Natural killer cell treated with Interleukin-12 subunit alpha and Interleukin-12 subunit beta and Interleukin-15 and Interleukin-18, amount 100 ng/mL, for 72 hours (primary cell): ENCODE measurements around the gene SIK1. TPM values are rescaled to one million over a fixed set of nuclear protein-coding genes. Genes with fewer than 3 reads are reported as not detected.
"Not testable (repeated sequence)": the region's sequence is repeated elsewhere in the genome, so short reads cannot be mapped to it uniquely, and the experiment has no call there.

ENCODE experiments used
- ATAC-seq, 2 donors: fragments of 150-1000 bp; cut with Tn5 transposase in 1 of 2; sonication (Bioruptor Pico), chemical (Tn5 transposase) in 1 of 2; 2 replicates each; pipeline ENCODE4 v1.10.0; 2021
- DNase-seq: peaks from one replicate; pipeline ENCODE4 v3.0.0; 2022; ENCODE audit warnings: low spot score
- H3K27ac Mint-ChIP-seq, 2 donors: 1 replicate in 1 of 2; 2 replicates in 1 of 2; pipeline ENCODE4 v1.8.0; 2022; ENCODE audit warnings: mixed read lengths in 2 of 2, mild to moderate bottlenecking in 1 of 2, moderate library complexity in 1 of 2
- H3K27me3 Mint-ChIP-seq, 2 donors: 1 replicate in 1 of 2; 2 replicates in 1 of 2; pipeline ENCODE4 v1.8.0; 2022; ENCODE audit warnings: mixed read lengths in 2 of 2
- H3K36me3 Mint-ChIP-seq: one replicate; pipeline ENCODE4 v1.8.0; 2022; ENCODE audit warnings: mixed read lengths
- H3K4me1 Mint-ChIP-seq, 2 donors: 1 replicate in 1 of 2; 2 replicates in 1 of 2; pipeline ENCODE4 v1.8.0; 2022; ENCODE audit warnings: low read depth in 2 of 2, mixed read lengths in 2 of 2, mild to moderate bottlenecking in 1 of 2
- H3K4me3 Mint-ChIP-seq: one replicate; pipeline ENCODE4 v1.8.0; 2022; ENCODE audit warnings: mixed read lengths
- H3K9me3 Mint-ChIP-seq: 2 replicates; pipeline ENCODE4 v1.8.0; 2022; ENCODE audit warnings: mixed read lengths
- total RNA-seq, 2 donors: library from RNA; stranded (reverse); gene quantifications; one replicate each; pipeline ENCODE4 v1.2.3, GENCODE V29; 2022

Gene SIK1
- total RNA-seq, 2 donors from 2014 or later = 2.6 to 16.0 TPM

- not testable (repeated sequence) for ATAC-seq, H3K36me3 Mint-ChIP-seq, H3K4me1 Mint-ChIP-seq, DNase-seq, H3K27me3 Mint-ChIP-seq, H3K27ac Mint-ChIP-seq, H3K9me3 Mint-ChIP-seq, H3K4me3 Mint-ChIP-seq
Observed at GRCh38 chr21:43450287-43450686, 23.4 kb upstream of the SIK1 start.

GRCh38 chr21:43447353-43447977 is 20.5 kb upstream of the SIK1 start:
- H3K27ac Mint-ChIP-seq, H3K36me3 Mint-ChIP-seq, ATAC-seq, H3K4me1 Mint-ChIP-seq, H3K27me3 Mint-ChIP-seq, DNase-seq, H3K9me3 Mint-ChIP-seq, H3K4me3 Mint-ChIP-seq: not testable (repeated sequence)

GRCh38 chr21:43446277-43446932 is 19.5 kb upstream of the SIK1 start:
- not testable (repeated sequence) for H3K9me3 Mint-ChIP-seq, H3K4me3 Mint-ChIP-seq, H3K36me3 Mint-ChIP-seq, H3K4me1 Mint-ChIP-seq, ATAC-seq, H3K27ac Mint-ChIP-seq, DNase-seq, H3K27me3 Mint-ChIP-seq

DNA sequence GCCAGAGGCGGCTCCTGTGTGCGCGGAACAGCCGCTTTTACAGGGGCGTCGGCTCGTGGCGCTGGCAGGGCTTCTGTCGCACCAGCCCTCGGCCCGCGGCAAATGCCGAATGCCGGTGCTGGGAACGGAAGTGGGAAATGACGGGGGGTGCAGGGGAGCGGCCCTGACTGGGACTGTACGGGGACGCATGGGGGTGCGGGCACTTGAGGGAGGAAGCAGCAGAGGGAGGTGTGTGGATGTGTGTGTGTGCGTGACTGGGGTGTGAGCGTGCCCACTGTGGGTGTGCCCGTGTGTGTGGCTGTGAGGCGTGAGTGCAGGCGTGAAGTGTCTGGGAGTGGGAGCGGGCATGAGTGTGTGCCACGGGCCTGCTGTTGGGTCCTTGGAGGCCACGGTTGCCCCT is 17.6 kb upstream of the SIK1 start:
- not testable (repeated sequence) for H3K36me3 Mint-ChIP-seq, H3K4me3 Mint-ChIP-seq, H3K27me3 Mint-ChIP-seq, DNase-seq, H3K9me3 Mint-ChIP-seq, H3K27ac Mint-ChIP-seq, H3K4me1 Mint-ChIP-seq
- ATAC-seq = peak in 1 of 2 donors; percentile 42

DNA sequence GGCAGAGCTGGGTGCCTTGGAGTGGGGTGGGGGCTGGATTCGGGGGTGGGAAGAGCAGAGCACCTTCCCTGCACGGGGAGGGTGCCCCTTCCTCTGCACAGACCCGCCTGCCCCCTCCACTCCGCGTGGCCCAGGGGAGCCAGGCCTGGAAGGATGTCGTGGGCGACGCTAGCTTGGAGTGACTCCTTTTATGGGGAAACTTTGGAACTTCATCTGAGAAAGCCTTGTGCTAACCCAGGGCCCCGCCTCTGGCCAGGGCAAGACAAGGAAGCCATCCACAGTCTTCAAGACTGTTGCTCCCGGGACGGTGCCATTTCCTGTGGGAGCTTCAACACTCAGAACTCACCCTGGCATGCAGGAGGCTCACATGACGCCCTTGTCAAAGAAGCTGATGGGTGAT is 15.6 kb upstream of the SIK1 start:
- not testable (repeated sequence) for H3K4me1 Mint-ChIP-seq, H3K27ac Mint-ChIP-seq, ATAC-seq, H3K36me3 Mint-ChIP-seq, H3K27me3 Mint-ChIP-seq, DNase-seq, H3K4me3 Mint-ChIP-seq, H3K9me3 Mint-ChIP-seq

DNA sequence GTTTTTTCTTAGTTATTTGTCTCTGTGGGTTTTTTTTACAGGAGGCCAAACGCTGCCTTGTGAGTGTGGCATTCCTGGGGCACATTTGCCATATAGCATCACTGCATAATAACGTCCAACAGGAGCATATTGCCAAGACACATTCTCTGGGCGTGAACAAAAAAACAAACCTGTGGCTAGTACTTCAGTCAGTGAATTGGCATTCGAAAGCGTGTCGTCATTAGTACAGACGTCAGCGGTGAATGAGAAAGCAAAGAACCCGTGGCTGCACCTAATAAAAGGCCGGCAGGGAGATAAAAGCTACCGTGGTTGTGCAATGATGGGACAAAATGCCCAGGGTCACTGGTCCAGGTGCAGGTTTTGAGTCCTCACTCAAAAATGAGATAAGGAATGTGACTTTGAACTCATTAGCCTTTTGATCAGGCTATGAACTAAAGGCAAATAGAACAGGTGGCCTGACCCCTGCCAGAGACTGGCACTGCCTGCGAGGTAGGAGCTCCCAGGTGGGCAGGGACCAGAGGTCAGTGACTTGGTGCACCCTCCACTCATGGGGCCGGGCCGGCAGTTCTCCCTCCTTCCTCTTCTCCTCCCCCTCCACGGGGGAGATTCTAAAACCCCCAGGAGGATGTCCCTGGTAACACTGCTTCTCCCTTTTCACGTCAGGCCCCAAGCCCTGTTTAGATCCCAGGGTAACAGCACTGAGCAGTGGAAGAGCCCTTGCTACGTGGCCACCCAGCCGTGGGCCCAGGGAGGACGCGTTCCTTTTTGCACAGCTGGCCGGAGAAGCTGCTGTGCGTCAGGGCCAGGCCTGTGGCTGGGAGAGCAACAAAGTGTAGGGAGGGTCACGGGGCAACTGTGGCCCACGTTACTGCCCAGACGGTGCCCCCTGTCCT is 14.2 kb upstream of the SIK1 start:
- H3K9me3 Mint-ChIP-seq, H3K36me3 Mint-ChIP-seq, H3K27me3 Mint-ChIP-seq, DNase-seq, H3K4me3 Mint-ChIP-seq, ATAC-seq, H3K27ac Mint-ChIP-seq, H3K4me1 Mint-ChIP-seq: not testable (repeated sequence)

DNA sequence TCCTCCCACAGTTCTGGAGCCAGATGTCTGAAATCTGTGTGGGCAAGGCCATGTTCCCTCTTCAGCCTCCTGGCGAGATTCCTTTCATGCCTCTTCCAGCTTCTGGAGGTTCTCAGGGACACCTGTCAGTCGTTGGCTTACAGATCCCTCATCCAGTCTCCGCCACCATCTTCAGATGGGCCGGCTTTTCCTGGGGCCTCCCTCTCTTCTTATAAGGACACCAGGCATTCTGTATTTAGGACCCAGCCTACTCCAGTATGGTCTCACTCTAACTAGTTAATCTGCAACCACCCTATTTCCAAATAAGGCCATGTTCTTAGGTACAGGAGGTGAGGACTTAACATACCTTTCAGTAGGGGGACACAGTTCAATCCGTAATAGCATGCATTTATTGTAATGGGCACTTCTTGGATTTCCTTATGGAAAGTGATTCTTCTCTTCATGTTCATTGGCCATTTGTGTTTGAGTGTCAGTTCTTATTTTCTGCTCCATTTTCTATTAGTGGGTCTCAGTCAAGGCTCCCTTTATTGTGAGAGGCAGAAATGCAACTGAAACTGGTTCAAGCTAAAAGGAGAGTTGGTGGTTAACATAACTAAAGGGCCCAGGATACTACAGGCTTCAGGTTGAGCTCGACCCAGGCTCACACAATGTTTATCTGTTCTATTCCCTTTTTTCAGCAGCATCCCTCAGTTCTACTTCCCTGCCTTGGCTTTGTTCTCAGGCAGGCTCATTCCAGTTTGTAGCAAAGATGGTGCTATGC is 12.6 kb upstream of the SIK1 start:
- H3K9me3 Mint-ChIP-seq, H3K4me1 Mint-ChIP-seq, H3K27me3 Mint-ChIP-seq, ATAC-seq, H3K4me3 Mint-ChIP-seq, H3K36me3 Mint-ChIP-seq, DNase-seq, H3K27ac Mint-ChIP-seq: not testable (repeated sequence)

GRCh38 chr21:43436272-43436671 is 9.3 kb upstream of the SIK1 start:
- not testable (repeated sequence) for H3K27me3 Mint-ChIP-seq, H3K27ac Mint-ChIP-seq, DNase-seq, ATAC-seq, H3K36me3 Mint-ChIP-seq, H3K9me3 Mint-ChIP-seq, H3K4me3 Mint-ChIP-seq, H3K4me1 Mint-ChIP-seq

- H3K9me3 Mint-ChIP-seq, DNase-seq, H3K27ac Mint-ChIP-seq, H3K36me3 Mint-ChIP-seq, H3K27me3 Mint-ChIP-seq, H3K4me3 Mint-ChIP-seq, H3K4me1 Mint-ChIP-seq: not testable (repeated sequence)
- peak in 1 of 2 donors; percentile 48 for ATAC-seq
Observed at GRCh38 chr21:43433340-43434136, 6.6 kb upstream of the SIK1 start.

DNA sequence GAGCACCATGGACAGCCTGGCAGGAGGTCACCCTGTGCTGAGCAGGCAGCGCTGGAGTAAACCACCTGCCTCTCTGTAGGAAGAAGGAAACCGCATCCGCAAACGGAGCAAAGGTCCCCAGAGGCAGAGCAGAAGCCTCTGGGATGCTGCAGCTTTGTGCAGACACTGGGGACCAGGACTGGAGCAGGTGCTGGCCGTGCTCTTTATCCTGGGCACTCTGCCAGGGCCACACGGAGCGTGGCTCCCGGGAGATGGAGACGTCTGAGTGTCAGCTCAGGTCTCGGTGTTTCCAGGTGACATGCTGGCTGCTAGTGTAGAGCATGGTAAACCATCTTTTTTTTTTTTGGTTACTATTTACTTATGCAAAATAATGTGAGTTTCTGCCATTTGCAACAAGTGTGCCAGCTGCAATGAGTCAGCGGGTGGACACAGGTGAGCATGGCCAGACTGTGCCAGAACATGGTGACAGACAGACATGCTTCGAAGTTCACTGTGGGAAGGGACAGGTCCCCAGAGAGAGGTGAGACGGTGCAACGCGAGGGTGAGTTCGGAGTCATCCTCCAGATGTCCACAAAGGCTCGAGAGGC is 4.0 kb upstream of the SIK1 start:
- H3K4me3 Mint-ChIP-seq, H3K9me3 Mint-ChIP-seq, H3K27ac Mint-ChIP-seq, DNase-seq, H3K36me3 Mint-ChIP-seq, H3K27me3 Mint-ChIP-seq, ATAC-seq, H3K4me1 Mint-ChIP-seq: not testable (repeated sequence)

DNA sequence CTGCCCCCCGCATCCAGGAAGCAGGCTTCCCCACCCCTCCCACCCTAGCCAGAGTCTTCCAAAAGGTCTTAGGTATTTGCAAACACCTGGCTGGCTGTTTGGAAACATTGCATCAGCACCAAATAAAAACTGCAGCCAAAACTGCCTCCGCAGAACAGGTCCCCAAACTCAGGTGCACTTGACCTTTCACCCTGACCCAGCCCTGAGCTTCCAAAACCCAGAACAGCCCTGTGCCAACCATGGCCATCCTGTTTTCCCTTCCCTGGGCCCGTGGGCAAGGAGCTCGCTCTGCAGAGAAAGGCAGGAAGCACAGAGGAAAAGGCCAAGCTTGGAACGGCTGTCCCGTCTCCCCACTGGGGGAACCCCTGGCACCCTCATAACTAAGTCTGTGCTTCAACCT is 2.0 kb upstream of the SIK1 start:
- not testable (repeated sequence) for DNase-seq, H3K27ac Mint-ChIP-seq, H3K27me3 Mint-ChIP-seq, H3K9me3 Mint-ChIP-seq, H3K4me1 Mint-ChIP-seq, H3K4me3 Mint-ChIP-seq, H3K36me3 Mint-ChIP-seq, ATAC-seq

GRCh38 chr21:43427242-43427559 is 270 bp upstream of the SIK1 start:
- not testable (repeated sequence) for H3K4me3 Mint-ChIP-seq, H3K36me3 Mint-ChIP-seq, H3K9me3 Mint-ChIP-seq, DNase-seq, H3K27me3 Mint-ChIP-seq, H3K4me1 Mint-ChIP-seq, H3K27ac Mint-ChIP-seq
- ATAC-seq = peak; percentile 96 to 99

GRCh38 chr21:43426004-43426403 is 927 bp downstream of the SIK1 start:
- not testable (repeated sequence) for ATAC-seq, H3K9me3 Mint-ChIP-seq, DNase-seq, H3K36me3 Mint-ChIP-seq, H3K4me1 Mint-ChIP-seq, H3K27ac Mint-ChIP-seq, H3K4me3 Mint-ChIP-seq, H3K27me3 Mint-ChIP-seq
